Eye (tissue), 1 donor: ENCODE data around the gene ATP5PF.
"Not testable (repeated sequence)": the region's sequence is repeated elsewhere in the genome, so short reads cannot be mapped to it uniquely, and the experiment has no call there.

ENCODE experiments used
- DNase-seq: peaks from one replicate; pipeline ENCODE4 v3.0.0-alpha.2; 2015

The ATP5PF gene, protein sequence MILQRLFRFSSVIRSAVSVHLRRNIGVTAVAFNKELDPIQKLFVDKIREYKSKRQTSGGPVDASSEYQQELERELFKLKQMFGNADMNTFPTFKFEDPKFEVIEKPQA

DNA sequence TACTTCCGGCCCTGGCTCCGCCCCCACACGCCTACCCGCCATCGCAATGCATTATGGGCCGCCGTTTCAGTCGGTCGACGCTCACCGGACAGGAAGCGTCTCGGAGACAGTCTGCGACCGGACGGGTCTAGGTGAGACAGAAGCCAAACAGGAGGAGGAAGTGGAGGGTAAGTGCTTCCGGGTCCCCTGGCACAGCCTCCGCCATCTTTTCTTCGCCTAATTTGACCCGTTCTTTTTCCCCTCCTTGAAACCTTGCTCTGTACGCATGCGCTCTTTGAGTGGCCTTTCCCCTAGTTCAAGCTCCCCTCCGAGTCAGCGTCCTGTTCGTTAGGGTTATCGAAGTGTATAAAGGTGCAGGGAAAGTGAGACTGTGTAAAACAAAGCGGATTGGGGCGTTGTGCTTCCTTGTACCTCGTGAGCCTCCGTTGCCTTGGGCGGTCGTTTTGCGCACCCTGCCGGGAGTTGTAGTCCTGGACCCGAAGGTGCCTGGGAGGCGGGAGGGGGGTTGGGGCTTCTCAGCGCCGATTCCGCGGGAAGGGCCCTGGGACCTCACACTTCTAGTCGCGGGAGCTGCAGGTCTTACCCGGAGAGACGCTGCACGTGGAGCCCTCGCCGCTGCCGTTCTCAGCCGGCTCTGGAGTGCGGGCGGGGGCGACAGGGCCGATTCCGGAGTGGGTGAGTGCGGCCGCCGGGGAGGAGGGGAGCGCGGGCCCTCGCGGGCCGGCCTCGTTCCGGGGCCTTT lies at the start of gene ATP5PF, which contains the start of gene GABPA:
Gene ATP5PF, minus strand, starts transcription at position 1 of the 742 bp plus-strand sequence. CDS start 5,110 bp downstream, outside the sequence.
Gene GABPA, plus strand, starts transcription at position 69 of the 742 bp plus-strand sequence. CDS start 6,627 bp downstream, outside the sequence.
- DNase-seq: peak; percentile 99

DNA sequence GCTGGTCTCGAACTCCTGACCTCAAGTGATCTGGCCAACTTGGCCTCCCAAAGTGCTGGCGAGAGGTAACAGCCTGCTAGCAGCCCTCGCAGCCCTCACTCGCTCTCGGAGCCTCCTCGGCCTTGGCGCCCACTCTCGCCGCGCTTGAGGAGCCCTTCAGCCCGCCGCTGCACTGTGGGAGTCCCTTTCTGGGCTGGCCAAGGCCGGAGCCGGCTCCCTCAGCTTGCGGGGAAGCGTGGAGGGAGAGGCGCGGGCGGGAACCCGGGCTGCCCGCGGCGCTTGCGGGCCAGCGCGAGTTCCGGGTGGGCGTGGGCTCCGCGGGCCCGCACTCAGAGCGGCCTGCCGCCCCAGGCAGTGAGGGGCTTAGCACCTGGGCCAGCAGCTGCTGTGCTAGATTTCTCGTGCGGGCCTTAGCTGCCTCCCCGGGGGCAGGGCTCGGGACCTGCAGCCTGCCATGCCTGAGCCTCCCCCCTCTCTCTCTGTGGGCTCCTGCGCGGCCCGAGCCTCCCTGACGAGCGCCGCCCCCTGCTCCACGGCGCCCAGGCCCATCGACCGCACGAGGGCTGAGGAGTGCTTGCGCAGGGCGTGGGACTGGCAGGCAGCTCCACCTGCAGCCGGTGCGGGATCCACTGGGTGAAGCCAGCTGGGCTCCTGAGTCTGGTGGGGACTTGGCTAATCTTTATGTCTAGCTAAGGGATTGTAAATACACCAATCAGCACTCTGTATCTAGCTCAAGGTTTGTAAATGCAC lies 43.6 kb upstream of the ATP5PF start:
- DNase-seq: not testable (repeated sequence)

DNA sequence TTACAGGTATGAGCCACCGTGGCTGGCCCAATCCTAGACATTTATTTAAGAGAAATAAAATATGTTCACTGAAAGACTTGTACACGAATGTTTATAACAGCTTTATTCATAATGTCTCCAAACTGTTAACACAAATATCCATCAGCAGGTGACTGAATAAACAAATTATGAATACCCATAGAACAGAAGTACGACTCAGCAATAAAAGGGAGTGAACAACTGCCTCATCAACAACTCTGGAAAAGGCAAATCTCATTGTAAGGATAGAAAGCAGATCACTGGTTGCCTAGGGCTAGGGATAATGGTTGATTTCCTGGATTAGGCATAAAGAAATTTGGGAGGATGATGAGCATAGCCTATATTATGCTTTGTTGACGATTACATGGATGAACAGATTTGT lies 41.7 kb upstream of the ATP5PF start:
- no peak for DNase-seq

DNA sequence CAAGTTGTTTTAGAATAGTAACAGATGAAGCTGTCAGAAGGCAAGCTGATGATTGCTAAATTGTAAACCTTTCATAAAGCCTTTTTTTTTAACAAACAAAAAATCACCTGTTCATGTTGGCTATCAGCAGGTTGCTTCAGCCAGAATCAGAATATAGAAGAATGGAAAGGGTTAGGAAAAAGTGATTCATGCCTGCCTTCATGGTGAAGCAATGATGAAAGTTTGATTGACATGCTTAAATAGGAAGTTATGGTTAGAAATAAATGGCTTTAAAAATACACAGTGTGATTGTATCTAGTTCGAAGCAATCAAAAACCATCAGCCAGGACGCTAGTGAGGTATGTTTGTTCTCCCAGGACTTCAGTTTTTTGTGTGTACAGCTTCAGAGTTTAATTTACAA lies 38.0 kb upstream of the ATP5PF start:
- no peak for DNase-seq

DNA sequence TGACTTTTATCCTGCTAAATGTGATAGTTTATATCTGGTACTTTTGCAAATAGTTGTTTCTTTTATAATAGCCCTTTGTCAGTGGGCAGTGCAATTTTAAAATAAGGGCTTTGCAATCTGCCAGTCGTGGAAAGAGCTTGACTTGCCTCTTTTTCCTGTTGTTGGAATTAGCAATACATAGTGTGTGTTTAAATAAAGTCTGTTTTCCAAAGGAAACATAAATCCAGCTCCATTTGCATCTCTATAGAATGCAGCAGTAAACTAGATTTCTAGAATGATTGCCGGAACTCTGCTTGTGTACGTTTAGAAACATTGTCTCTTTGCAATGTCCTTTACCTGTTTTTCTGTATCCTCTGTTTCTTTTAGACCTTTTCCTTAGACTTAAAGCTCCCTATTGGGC lies 33.2 kb upstream of the ATP5PF start:
- DNase-seq: no peak

DNA sequence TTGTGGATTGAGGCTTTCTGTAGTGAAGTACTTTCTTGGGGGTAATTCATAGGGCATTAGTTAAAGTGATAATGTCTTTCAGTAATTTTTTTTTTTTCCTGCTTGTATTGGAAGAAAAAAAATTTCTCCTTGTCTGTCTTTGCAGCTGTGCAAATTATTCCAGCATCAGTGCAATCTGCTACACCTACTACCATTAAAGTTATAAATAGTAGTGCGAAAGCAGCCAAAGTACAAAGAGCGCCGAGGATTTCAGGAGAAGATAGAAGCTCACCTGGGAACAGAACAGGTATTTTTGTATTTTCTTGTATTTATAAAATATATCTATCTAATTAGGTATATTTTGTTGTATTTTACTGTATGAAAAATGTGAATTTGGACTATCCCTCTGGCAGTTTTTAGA lies 29.4 kb upstream of the ATP5PF start:
- no peak for DNase-seq

DNA sequence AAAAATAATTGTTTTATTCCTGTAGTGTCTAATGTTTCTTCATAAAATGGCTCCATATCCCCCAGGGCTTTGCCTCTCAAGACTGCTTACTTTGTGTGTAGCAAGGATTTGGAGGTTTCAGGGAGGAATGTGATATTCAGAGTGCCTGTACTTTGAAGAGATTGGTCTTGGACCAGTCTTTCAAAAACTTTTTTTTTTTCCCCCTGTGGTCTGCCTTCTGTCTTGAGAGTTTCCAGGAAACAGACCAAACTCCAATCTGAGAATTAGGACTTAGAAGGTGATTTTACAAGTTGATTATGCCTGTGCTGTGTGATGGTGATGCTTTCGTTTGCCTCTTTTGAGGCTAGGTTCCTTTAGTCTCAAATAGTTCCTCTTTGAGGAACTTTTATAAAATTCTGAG lies 26.0 kb upstream of the ATP5PF start:
- DNase-seq: no peak

DNA sequence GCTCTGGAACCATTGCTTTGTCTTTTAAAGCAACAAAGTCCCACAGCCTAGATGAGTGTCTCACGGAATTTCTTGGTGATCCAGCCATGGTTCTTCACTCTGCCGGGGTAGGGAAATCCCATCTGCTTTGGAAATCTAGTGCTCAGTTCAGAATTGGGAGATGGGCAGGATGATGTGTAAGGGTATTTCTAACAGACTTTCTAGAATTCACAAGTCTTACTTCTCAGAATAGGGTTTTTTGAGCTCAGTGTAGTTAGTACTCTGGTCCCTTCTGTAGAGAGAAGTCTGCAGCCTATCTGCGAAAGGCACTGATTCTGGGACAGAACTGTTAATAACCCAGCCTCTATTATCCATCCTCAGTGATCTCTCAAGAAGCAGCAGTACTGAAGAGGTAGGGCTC lies 25.4 kb upstream of the ATP5PF start:
- DNase-seq: no peak

DNA sequence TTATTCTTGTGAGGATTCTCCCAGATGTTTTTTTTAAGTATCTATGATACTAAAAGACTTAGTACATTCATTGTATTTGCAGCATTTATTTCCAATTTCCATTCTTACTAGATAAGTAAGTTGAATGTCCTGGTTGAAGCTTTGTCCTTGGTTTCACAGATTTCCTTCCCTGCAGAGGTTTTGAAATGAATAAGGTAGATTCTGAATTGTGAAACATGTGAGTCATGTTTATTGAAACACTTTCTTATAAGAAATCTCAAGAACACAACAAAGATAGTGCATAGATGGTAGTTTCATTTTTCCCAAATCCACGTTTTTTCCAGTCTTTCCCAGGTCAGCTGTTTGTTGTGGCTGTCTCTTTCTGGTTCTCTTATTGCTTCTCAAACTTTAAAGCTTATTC lies 24.9 kb upstream of the ATP5PF start:
- DNase-seq: no peak

DNA sequence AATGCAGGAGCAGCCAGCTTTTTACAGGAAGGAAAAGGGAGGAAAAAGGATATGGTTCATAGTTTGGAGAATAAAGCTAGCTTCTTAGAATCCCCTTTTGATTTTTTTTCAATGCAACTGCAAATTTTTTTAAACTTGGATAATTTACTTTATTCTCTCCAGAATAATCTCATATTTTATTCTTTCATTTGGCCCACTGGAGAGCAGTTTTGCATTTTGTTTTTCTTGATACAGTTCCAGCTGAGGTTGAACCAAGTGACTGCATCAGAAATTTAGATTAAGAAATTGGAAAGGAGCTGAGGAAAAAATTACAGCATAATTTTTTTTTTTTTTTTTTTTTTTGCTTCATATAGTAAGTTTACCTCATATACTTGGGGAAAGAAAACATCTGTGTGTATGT lies 22.8 kb upstream of the ATP5PF start:
- DNase-seq: peak; percentile 30

DNA sequence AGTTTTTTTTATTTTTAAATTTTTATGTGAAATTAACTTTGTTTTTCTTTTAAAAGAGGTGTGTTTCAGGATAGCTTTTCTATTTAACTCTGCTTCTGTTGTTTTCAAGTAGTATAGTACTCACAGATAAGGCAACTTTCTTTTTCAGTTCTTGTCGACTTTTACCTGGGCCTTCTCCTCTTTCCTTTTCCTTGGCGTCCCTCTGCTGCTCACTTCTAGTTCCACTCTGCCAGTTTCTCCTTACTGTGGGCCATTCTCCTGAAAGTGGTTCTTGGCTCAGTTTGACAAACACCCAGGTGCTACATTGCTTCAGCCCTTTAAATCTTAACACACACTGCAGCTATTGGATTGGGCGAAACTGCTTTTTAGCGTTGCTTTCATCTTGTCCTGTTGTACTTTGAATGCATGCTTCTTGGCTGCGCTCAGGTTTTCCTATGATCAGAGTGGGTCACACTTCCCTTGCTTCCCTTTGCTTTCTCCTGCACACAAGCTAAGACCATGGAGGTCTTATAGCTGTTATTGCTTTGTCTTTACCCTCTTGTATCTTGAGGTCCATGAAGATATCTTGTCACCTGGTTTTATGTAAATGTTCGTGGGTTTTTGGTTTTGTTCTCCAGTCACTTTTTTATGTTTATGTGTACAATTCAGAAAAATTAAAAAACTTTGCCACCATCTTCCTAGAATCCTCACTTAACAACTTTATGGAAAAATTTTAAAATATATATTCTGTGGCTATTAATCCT lies 21.7 kb upstream of the ATP5PF start:
- no peak for DNase-seq

DNA sequence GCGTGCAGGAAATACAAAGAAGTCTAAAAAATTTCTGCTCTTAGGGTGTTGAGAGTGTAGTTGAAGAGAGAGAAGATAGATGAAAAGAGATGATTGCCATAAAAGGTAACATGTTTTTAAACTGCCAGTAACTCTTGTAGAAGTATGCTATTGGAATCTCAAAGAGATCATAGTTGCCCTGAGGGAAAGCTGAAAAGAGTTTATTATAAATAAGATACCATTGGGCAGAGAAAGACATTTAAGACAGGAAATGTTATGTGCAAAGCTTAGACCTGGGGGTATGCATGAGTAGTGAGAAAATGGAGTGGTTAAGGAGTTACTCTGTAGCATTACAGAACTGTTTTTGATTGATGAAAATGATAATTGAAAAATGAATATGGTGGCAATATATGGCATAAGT lies 17.7 kb upstream of the ATP5PF start:
- no peak for DNase-seq

DNA sequence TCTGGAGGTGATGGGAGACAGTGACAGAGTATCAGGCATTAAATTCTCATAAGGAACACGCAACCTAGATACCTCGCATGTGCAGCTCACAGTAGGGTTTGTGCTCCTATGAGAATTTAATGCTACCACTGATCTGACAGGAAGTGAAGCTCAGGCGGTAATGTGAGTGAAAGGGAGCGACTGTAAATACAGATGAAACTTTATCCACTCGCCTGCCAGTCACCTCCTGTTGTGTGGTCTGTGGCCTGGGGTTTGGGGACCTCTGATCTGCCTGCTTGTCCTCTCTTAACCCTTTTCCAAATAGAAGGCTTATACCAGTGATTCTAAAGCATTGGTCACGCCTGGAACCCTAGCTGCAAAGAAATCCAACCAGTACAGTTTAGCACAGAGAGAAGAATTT lies 15.4 kb upstream of the ATP5PF start:
- DNase-seq: no peak

DNA sequence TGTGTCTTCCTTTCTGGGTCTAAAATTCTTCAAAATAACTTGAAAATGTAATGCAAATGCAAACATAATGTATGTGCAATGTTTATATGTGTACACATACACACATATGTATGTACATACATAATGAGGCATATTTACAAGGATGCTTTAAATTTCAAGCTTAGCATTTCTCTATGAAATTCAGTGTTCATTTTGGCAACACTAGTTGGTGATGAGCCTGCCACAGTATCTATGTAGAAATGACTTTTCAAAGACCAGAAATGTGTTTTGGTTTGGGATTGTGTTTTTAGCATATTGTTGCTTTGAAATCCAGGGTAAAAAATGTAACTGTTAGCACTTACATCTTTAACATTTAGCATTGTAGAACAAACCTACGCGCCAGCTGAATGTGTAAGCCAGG lies 10.2 kb upstream of the ATP5PF start:
- DNase-seq: no peak

DNA sequence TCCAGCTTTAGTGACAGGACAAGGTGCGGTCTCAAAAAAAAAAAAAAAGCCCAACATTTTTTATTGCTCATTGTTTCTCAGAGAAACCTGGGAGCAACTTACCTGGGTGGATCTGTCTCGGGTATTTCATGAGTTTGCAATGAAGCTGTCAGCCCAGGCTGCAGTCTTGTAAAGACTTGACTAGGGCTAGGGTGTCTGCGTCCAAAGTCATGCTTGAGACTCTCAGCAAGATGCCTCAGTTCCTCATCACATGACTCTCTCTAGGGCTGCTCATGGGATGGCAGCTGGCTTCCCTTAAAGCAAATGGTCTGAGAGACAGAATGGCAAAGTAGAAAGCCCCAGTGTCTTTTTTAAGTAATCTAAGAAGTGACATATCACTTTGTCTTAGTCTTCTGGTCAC lies 8.2 kb upstream of the ATP5PF start:
- DNase-seq: no peak

DNA sequence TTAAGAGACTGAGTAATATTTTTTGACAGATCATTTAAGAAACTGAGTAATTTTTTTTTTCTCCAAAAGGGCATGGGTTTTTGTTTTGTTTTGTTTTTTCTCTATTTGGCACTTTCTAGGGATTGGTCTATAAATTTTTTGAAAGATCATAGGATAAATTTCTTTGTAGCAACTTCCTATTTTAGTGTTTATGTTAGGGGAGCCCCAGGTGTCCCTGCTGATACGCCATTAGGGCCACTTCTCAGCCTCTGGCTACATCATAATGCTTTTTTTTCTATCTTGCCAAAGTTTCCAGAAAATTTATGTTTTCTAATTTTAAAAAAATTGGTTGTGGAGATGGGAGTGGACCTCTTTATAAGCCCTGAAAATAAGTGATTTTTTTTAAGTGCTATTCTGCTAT lies 2.7 kb upstream of the ATP5PF start:
- no peak for DNase-seq

DNA sequence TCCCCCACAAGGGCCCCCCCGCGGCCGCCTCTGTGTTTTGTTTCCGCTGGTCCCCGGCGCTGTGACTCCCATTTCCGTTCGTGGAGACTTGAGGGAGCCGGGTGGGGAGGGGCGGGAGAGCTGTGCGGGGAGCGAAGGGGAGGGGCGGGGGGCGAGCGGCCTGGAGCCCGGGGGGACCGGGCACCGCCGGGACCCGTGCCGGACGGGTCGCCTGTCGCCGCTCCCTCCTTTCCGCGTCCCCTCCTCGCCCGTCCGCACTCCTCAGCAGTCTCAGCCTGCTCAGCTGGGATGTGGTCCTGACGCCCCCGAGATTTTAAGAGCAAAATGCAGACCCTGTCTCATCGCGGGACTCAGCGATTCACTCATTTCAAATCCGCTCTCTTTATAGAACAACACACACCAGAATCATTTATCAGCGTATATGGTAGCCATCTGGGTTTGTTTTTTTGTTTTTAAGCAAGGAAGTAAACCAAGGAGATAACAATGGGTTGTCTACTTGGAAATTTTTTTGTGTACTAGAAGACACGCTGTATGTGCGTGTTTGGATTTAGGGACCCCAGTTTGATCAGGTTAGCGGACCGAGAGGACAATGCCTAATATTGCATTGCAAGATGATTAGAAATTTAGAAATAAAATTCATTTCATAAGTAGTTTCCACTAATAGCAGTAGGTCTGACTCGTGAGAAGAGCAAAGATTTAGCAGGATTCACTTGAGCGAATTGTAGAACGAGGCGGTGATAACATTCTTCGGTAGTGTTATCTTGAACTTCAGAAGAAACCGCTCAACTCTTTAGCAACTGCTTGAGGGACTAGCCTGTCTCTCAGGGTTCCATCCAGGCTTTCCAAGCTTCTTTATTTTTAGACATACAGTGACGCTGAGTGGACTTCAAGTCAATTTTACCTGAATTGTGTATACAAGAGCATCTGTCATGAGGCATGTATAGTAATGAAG lies 1.2 kb upstream of the ATP5PF start:
- DNase-seq: peak; percentile 88

DNA sequence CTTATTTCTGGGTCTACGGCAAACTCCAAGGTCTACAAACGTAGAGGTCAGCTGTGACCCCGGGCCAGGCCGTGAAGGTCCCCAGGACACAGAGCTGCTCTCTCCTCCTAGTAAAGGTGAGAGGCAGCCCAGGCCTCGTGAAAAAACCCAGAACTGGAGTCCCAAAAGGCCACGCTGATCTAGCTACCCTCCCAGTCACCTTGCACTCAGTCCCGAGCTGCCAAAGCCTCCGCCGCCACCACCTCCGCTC lies 125 bp downstream of the ATP5PF start:
- no peak for DNase-seq

DNA sequence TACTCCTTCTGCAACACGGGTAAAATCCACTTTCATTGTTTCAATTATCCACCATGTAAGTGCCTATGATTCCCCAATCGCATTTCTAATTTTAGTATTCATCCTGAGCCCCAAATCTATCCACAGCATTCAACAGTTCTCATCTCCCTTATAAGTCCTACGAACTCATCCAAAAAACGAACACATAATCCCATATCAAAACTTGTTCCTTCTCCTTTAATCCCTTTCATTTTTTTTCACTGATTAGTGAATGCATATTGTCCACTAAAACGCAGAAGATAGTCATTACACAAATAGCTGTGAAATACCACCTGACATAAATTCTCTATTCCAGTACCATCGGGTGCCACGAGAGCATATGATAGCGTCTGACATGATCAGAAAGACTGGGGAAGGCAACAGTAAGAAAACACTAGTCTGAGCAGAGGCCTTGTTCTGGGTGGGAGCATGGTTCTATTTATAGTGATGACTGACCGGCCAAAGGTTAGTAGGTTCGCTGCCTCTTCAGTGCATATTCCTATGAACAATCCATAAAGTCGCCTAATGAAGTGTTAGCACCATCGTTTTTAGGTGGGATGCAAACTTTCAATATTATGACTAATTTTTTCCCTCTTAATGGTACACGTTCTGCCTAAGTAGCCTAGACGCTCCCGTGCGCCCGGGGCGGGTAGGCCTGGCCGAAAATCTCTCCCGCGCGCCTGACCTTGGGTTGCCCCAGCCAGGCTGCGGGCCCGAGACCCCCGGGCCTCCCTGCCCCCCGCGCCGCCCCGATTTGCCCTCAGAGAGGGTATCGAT lies 648 bp downstream of the ATP5PF start:
- DNase-seq: peak; percentile 60

DNA sequence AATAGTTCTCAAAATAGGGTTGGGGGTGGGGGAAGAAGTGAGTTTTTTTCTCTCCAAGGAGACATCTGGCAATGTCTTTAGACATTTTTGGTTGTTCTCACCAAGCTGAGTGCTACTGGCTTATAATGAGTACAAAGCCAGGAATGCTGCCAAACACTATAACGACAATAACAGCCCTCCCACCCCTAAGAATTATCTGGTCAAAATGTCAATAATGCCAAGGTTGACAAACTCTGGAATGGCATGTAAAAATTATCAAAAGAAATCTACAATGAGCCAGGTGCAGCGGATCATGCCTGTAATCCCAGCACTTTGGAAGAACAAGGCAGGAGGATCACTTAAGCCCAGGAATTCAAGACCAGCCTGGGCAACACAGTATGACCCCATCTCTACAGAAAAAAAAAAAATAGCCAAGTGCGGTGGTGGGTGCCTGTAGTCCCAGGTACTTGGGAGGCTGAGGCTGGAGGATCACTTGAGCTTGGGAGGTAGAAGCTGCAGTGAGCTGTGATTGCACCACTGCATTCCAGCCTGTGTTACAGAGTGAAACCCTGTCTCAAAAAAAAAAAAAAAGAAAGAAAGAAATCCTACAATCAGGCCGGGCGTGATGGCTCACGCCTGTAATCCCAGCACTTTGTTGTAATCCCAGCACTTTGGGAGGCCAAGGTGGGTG lies 2.5 kb downstream of the ATP5PF start:
- no peak for DNase-seq

DNA sequence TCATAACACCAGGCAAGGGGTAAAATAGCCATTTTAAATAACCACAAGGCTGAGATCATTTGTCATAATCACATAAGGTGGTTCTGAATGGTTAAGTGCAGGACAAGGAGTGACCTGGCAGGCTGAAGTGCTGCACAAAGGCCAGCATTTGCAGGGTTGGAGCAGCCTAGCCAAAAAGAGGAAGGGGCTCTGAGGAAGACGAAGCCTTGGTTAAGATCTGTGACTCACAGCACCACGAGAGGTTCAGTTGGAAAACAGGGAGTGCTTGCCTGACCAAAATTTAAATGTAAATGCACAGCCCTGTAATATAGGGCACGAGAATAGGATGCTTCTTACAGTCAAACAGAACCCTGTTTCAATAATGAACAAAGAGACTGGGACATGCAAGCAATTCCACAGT lies 12.1 kb downstream of the ATP5PF start:
- no peak for DNase-seq
